Dedifferentiated amniotic fluid mesenchymal stem cell (primary cell): ENCODE data around the gene INO80B.
"Not testable (repeated sequence)": the region's sequence is repeated elsewhere in the genome, so short reads cannot be mapped to it uniquely, and the experiment has no call there.

Experiments
- DNase-seq: peaks from one replicate; pipeline ENCODE4 v3.0.0-alpha.2; 2016; ENCODE audit errors: extremely low spot score

Gene INO80B

GRCh38 chr2:74425523-74425922 lies 29.4 kb upstream of the INO80B start:
- no peak for DNase-seq

- DNase-seq, result no peak
These were observed 28.6 kb upstream of the INO80B start for GRCh38 chr2:74426181-74426758.

GRCh38 chr2:74427551-74427950 lies 27.3 kb upstream of the INO80B start:
- no peak for DNase-seq

GRCh38 chr2:74428675-74429074 lies 26.2 kb upstream of the INO80B start:
- no peak for DNase-seq

- DNase-seq, result no peak
These were observed 25.1 kb upstream of the INO80B start for GRCh38 chr2:74429487-74430451.

GRCh38 chr2:74430502-74430901 lies 24.4 kb upstream of the INO80B start:
- no peak for DNase-seq

GRCh38 chr2:74436111-74436805 lies 18.6 kb upstream of the INO80B start:
- DNase-seq, result no peak

- DNase-seq, result no peak
These were observed 17.8 kb upstream of the INO80B start for GRCh38 chr2:74436848-74437695.

GRCh38 chr2:74438248-74438647 lies 16.6 kb upstream of the INO80B start:
- DNase-seq, result no peak

GRCh38 chr2:74439373-74439772 lies 15.5 kb upstream of the INO80B start:
- no peak for DNase-seq

- DNase-seq, result no peak
These were observed 15.0 kb upstream of the INO80B start for GRCh38 chr2:74439803-74440377.

- DNase-seq, result peak; percentile 74
These were observed 14.3 kb upstream of the INO80B start for GRCh38 chr2:74440378-74441169.

- no peak for DNase-seq
These were observed 13.7 kb upstream of the INO80B start for GRCh38 chr2:74441170-74441689.

GRCh38 chr2:74441690-74442482 lies 13.0 kb upstream of the INO80B start, which contains the start of gene RTKN:
Gene RTKN, minus strand, starts transcription at chr2:74441937. Its CDS starts 121 bp downstream, at chr2:74441816.
- no peak for DNase-seq

- DNase-seq, result not testable (repeated sequence)
These were observed 12.2 kb upstream of the INO80B start for GRCh38 chr2:74442483-74443297.

GRCh38 chr2:74444498-74445318 lies 10.2 kb upstream of the INO80B start:
- DNase-seq, result no peak

GRCh38 chr2:74447230-74447999 lies 7.5 kb upstream of the INO80B start:
- DNase-seq, result no peak
